PC-3 (cell line): Measurements from ENCODE around the gene SLC25A23.

Experiments
- CTCF ChIP-seq: fragments of 300-600 bp; sonication (generic); conservative IDR thresholded peaks from 2 replicates; pipeline ENCODE4 v1.5.1; 2017; ENCODE audit warnings: antibody characterized with exemption, low read depth, mild to moderate bottlenecking, low read length
- EZH2phosphoT487 ChIP-seq: fragments of 300-600 bp; sonication (generic); IDR thresholded peaks from 2 replicates; pipeline ENCODE4 v1.6.1; 2018; ENCODE audit warnings: mild to moderate bottlenecking, antibody characterized with exemption, low read length, borderline replicate concordance

GRCh38 chr19:6446452-6446851, 13.1 kb downstream of the SLC25A23 start:
- TF ChIP-seq CTCF = no peak
- no peak for TF ChIP-seq EZH2phosphoT487
